Uterus (tissue), 2 donors: ENCODE measurements around the gene RIIAD1.

ENCODE experiments used
- CTCF ChIP-seq, 4 experiments: fragments of 200-600 bp in 2 of 4; fragments of 450-650 bp in 2 of 4; sonication (generic) in 2 of 4; IDR thresholded peaks; one replicate each; pipeline ENCODE4 v1.5.1; 2016 to 2019; ENCODE audit warnings: antibody characterized with exemption in 4 of 4, mild to moderate bottlenecking in 2 of 4, moderate library complexity in 1 of 4
- POLR2A ChIP-seq, 2 donors: fragments of 450-650 bp; IDR thresholded peaks; one replicate each; pipeline ENCODE4 v1.6.1; 2016; ENCODE audit warnings: antibody characterized with exemption in 2 of 2, mild to moderate bottlenecking in 1 of 2, moderate library complexity in 1 of 2

GRCh38 chr1:151737026-151737425 is 15.7 kb downstream of the RIIAD1 start:
- TF ChIP-seq CTCF (IDR thresholded peaks at IDR 0.05) (no peak), POLR2A (IDR thresholded peaks at IDR 0.05) (no peak)
